H1 (cell line): ENCODE measurements around the gene PDLIM4. TPM values are rescaled to one million over a fixed set of nuclear protein-coding genes. Genes with fewer than 3 reads are reported as not detected.

Source experiments
- CBX5 ChIP-seq: fragments of 300-800, 300-1000 bp; sonication (generic); IDR thresholded peaks from 2 replicates; pipeline ENCODE4 v1.7.1; 2016; ENCODE audit warnings: antibody characterized with exemption, low read length, low read depth
- E2F6 ChIP-seq: IDR thresholded peaks from 2 replicates; pipeline ENCODE4 v1.6.1; 2012; ENCODE audit warnings: inconsistent platforms
- SIN3A ChIP-seq, 2 experiments: IDR thresholded peaks in 1 of 2; conservative IDR thresholded peaks in 1 of 2; 2 replicates each; pipeline ENCODE4 v1.6.1; 2011 to 2012; ENCODE audit warnings: low read length in 2 of 2, improper control_type of control experiment in 1 of 2, low read depth in 1 of 2, mild to moderate bottlenecking in 1 of 2
- polyA plus RNA-seq, 7 experiments: library from polyadenylated mRNA; depleted of rRNA in 3 of 7; stranded (reverse) in 5 of 7; unstranded in 2 of 7; fragments of >200 nt in 5 of 7; fragments of 200-250 nt in 2 of 7; gene quantifications; 1 replicate in 5 of 7; 2 replicates in 1 of 7; 4 replicates in 1 of 7; pipeline versions ENCODE4 v1.2.1 to v1.2.3, GENCODE V29; 2011 to 2013; ENCODE audit warnings: missing spikeins in 2 of 7, mixed read lengths in 2 of 7
- total RNA-seq: library from RNA; stranded (reverse); fragmentation: NEBNext Ultra II Directional; extraction: Animal tissue kit (Norgen Biotek cat#: 25700); gene quantifications from 2 replicates; pipeline ENCODE4 v1.2.1, GENCODE V29; 2021

Gene PDLIM4
- total and polyA plus RNA-seq, 2 of the 8 experiments (the other 6 are each of a cell fraction or from before 2014, with no cell fraction given) = 10.7 to 29.1 TPM

- TF ChIP-seq SIN3A (conservative IDR thresholded peaks at IDR 0.05 in 1 of 2, IDR thresholded peaks at IDR 0.05 in 1 of 2; ENCODE audit: low read depth in 1 of 2, low read length in 2 of 2) (0 out of 4 replicates have a peak, but pooled peaks of 1 of the 2 experiments have one; percentile 19), CBX5 (no peak), E2F6 (peak; percentile 29; the same call in 1 of the 2 replicates)
Observed at GRCh38 chr5:132227485-132228240, 29.8 kb upstream of the PDLIM4 start, which contains the start of gene P4HA2 (continued).
